Measurements from ENCODE around the gene FBXO17.

GRCh38 chr19:38952395-38953165 is 23.0 kb downstream of the FBXO17 start:
- TF ChIP-seq ZSCAN20 (CRISPR knock-in tag; IDR thresholded peaks at IDR 0.05) = no peak
- TF ChIP-seq, protein P1, sequence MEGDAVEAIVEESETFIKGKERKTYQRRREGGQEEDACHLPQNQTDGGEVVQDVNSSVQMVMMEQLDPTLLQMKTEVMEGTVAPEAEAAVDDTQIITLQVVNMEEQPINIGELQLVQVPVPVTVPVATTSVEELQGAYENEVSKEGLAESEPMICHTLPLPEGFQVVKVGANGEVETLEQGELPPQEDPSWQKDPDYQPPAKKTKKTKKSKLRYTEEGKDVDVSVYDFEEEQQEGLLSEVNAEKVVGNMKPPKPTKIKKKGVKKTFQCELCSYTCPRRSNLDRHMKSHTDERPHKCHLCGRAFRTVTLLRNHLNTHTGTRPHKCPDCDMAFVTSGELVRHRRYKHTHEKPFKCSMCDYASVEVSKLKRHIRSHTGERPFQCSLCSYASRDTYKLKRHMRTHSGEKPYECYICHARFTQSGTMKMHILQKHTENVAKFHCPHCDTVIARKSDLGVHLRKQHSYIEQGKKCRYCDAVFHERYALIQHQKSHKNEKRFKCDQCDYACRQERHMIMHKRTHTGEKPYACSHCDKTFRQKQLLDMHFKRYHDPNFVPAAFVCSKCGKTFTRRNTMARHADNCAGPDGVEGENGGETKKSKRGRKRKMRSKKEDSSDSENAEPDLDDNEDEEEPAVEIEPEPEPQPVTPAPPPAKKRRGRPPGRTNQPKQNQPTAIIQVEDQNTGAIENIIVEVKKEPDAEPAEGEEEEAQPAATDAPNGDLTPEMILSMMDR (IDR thresholded peaks at IDR 0.05) = peak; percentile 74
- no peak for TF ChIP-seq NFE2L2 (conservative IDR thresholded peaks at IDR 0.05; ENCODE audit: low read length)
